Coronary artery (tissue), 2 donors: ENCODE results near the gene DIP2C.
A peak's percentile ranks its signal among the peaks of the same experiment; 100 is the strongest.

Experiments
- DNase-seq: peaks from one replicate; pipeline ENCODE4 v3.0.0-alpha.2; 2017; ENCODE audit warnings: low spot score
- H3K27ac ChIP-seq, 2 donors: fragments of 200-600 bp; sonication (generic); one replicate each; pipeline ENCODE4 v1.5.1; 2016 to 2019
- H3K4me3 ChIP-seq: fragments of 200-600 bp; sonication (generic); 2 replicates; pipeline ENCODE4 v1.5.1; 2016; ENCODE audit warnings: mild to moderate bottlenecking, moderate library complexity
- TF ChIP-seq, protein P1 (sequence below): fragments of 200-600 bp; sonication (generic); IDR thresholded peaks from one replicate; pipeline ENCODE4 v1.5.1; 2019; ENCODE audit warnings: antibody characterized with exemption

DIP2C gene

DNA sequence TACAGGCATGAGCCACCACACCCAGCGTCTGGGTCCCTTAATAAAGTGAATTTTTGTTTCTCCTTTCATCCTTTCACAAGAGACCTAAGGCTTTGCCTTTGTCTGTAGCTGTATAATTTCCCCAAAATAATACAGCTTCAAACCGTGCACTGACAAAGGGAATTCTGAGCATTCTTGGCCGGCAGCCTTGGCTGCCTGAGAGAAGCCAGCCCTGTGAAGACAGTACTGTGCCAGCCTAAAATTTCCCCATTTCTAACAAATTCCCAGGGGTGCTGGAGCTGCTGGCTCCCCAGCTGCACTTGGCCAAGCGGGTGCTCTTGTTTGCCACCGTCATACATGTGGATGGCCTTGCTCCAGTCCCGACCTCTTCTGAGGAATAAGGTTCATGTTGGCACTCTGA is 448.0 kb downstream of the DIP2C start:
- DNase-seq: no peak
- TF ChIP-seq, protein P1, sequence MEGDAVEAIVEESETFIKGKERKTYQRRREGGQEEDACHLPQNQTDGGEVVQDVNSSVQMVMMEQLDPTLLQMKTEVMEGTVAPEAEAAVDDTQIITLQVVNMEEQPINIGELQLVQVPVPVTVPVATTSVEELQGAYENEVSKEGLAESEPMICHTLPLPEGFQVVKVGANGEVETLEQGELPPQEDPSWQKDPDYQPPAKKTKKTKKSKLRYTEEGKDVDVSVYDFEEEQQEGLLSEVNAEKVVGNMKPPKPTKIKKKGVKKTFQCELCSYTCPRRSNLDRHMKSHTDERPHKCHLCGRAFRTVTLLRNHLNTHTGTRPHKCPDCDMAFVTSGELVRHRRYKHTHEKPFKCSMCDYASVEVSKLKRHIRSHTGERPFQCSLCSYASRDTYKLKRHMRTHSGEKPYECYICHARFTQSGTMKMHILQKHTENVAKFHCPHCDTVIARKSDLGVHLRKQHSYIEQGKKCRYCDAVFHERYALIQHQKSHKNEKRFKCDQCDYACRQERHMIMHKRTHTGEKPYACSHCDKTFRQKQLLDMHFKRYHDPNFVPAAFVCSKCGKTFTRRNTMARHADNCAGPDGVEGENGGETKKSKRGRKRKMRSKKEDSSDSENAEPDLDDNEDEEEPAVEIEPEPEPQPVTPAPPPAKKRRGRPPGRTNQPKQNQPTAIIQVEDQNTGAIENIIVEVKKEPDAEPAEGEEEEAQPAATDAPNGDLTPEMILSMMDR: no peak
- Histone ChIP-seq H3K4me3 (no peak overlapping the region), H3K27ac (peak overlapping the region; percentile 30 to 61)

DNA sequence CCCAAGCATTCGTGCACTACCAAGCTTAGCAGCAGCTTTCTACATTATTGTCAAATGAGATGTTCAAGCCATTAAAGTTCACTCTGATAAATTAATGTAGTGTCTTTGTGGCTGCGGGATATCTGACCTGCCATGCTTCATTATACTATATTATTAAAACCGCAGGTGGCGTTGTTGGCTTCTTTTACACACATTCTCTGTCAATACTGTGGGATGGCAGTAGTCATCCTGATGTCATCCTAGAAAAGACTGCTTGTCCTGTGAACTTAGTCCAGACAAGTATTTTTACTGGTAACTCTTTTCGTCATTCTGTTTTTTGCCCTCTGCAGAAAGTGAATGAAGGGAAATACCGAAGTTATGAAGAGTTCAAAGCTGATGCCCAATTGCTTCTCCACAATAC is 450.4 kb downstream of the DIP2C start:
- Histone ChIP-seq H3K4me3 (no peak overlapping the region), H3K27ac (no peak overlapping the region)
- no peak for DNase-seq
- TF ChIP-seq, protein P1: no peak

DNA sequence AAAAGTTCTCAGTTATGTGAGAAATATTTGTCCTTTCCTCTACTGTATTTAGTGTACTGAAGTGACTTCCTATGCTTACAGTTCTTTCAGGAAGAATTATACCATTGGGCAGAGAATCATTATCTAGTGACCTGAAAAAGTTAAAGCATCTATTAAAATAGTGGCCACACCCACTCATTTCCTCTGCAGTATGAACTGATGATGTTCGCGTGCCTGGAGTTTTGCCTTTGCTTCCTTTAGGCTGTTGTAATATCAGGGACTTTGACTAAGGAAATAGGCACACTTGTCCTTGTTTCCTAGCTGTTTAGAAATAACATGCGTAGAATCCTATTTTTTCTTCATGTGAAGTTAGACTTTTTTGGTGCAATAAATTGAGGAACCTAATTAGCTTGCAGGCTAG is 453.6 kb downstream of the DIP2C start:
- H3K4me3 ChIP-seq: no peak overlapping the region
- TF ChIP-seq, protein P1: no peak
- DNase-seq: no peak

DNA sequence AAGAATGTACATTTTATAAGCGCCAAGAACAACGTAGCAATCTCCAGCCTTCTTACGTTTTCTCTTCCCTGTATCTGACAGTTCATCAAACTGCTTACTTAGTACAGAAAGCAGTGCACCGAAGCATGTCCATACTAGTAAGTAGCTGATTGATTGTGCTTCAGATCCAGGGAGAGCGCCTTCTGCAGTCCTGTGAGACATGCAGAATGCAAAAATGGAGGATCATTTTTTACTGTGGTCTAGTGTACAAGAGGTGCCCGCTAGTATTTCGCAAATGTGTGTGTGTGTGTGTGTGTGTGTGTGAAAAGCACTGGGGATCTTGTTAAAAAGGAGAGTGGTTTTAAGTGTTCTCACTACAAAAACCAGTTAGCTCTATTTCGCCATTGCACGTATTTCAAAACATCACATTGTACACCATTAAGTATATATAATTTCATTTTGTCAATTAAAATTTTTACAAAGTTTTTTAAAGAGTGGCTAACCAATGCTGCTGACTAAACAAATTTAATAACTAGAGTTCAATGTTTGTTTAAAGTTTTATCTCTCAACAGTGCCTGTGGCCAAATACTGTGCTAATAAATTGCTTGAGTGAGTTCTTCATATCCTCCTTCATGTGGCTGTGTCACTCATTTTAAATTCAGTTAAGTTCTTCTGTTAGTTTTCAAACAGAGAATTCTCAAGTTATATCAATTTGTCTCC is 454.6 kb downstream of the DIP2C start:
- TF ChIP-seq, protein P1: no peak
- no peak for DNase-seq
- Histone ChIP-seq H3K4me3 (no peak overlapping the region), H3K27ac (no peak overlapping the region)

More for the DNA sequence above, 453.6 kb downstream of the DIP2C start:
- H3K27ac ChIP-seq: no peak overlapping the region

DNA sequence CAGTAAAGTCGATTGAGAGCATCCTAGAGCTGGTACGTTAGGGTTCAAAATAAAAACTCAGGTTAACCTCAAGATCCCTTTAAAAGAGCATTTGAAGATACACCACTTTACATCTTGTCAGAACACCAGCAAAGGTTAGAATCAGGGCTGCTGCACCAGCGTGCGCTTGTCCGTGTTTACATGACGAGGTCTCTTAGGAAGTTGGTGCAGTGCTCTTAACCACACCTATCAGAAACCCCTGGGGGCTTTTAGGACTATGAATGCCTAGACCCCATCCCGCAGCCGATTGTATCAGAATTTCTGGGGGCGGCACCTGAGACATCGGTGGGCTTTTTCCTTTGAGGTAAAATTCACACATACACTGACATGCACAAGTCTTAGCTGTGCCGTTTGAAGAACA is 456.6 kb downstream of the DIP2C start:
- Histone ChIP-seq H3K4me3 (no peak overlapping the region), H3K27ac (no peak overlapping the region)
- no peak for DNase-seq
- TF ChIP-seq, protein P1: no peak

DNA sequence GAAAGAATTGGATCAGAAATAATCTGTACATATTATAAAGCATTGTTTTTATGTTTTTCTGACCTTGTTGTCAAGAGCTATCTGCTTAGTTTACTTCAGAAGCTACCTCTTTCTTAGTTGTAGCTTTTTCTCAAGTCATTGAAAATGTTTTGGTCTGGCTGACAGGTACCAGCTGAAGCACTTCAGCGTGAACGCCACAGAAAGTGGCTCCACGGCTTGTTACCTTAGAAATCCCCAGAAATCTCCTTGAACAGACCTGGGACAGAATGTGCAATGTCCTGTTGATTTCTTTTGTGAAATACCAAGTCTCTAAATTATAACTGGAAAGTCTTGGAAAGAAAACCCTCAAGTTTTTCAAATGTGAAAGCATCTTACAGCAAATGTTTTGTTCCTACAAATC is 457.4 kb downstream of the DIP2C start:
- Histone ChIP-seq H3K4me3 (no peak overlapping the region), H3K27ac (no peak overlapping the region)
- TF ChIP-seq, protein P1: no peak
- no peak for DNase-seq

DNA sequence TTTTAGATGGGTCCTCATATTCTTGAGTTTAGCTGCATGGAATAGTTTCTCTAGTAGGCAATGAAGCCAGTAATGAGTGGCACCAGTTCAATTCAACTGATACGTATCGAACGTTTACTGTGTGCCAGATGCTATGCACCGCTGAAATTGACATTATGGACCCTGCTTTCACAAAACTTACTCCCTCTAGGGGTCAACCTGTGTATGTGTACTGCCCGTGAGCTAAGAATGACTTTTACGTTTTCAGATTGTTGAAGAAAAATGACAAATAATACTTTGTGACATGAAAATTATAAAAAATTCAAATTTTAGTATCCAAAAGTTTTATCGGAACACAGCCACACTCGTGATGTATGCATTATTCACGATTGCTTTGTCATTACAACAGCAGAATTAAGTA is 458.7 kb downstream of the DIP2C start:
- TF ChIP-seq, protein P1: no peak
- no peak for DNase-seq
- H3K4me3 ChIP-seq: no peak overlapping the region
- H3K27ac ChIP-seq: no peak overlapping the region
